Suppressor macrophage treated with lipopolysaccharide for 4 hours (primary cell): ENCODE results near the gene NRG2.
A peak's percentile ranks its signal among the peaks of the same experiment; 100 is the strongest.

Source experiments
- DNase-seq: peaks from one replicate; pipeline ENCODE4 v3.0.0-alpha.2; 2020

NRG2 gene

DNA sequence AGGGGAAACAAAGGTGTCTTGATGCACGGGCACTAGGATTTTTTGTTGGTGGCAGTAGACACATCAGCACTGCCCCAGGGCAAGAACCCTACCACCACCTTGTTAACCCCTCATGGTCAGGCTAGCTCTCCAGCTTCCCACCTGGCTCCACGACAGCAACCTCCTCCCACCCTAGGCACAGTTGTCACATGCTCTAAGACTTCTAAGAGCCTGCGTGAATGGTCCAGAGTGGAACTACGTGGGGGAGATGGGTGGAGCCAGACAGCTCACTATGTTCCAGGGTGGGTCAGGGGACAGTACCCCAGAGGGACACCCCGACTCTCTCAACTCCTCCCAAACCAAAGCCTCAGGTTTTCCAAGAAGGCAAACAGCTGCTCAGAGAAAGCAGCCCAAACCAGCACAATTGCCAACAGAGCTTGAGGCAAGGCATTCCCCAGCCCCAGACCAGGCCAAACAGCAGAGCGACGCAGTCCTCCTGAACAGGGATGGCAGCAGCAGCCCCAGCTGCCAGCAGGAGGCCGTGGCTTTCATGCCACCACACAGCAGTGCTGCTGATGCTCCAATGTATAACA, 78.0 kb downstream of the NRG2 start:
- no peak for DNase-seq

DNA sequence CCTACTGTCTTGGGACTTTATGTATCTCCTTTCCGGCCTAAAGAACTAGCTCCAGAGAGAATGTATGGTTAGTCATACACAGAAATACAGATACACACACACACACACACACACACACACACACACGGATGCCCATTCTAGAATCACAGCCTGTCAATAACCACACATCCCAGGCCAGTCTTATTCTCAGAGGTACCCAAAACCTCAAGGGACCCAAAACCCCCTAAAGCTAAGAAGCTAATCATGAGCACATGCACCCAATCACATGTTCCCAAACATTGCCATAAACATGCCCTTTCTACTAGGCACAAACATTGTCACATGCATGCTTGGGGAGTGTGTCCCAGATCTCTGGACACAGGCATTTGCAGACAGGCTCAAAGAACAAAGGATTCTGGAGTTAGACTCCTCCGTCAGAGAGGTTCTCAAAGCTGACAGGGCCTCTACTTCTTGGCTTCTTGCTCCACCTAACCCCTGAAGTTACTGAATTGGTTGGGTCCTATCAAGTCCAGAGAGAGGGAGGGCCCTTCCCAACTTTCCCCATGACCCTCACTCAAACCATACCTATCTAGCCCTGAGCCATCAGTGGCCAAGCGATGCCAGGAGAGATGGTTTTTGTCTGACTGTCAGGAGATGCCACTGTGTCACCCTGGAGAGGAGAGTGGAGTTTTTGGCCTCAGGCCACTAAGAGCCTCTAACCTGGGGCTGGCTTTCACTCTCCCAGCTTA, 78.7 kb downstream of the NRG2 start:
- DNase-seq = no peak

DNA sequence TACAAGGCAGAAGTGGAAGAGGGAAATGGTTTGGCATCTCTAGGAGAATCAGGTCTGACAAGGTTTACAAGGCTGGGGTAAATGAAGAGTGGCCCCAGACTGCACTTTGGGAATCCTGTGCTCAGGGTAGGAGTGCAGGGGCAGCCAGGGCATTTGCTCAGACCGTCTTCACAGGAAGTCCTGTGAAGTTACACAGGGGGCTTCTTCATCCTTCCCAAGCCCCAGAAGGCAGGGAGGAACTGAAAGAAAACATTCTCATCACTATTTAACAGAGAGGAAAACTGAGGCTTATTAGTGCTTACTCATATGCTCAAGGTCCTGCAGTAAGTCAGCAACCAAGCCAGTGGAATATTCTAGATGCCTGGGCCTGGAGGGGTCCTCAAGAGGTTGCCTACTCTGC, 80.7 kb downstream of the NRG2 start:
- DNase-seq = no peak

DNA sequence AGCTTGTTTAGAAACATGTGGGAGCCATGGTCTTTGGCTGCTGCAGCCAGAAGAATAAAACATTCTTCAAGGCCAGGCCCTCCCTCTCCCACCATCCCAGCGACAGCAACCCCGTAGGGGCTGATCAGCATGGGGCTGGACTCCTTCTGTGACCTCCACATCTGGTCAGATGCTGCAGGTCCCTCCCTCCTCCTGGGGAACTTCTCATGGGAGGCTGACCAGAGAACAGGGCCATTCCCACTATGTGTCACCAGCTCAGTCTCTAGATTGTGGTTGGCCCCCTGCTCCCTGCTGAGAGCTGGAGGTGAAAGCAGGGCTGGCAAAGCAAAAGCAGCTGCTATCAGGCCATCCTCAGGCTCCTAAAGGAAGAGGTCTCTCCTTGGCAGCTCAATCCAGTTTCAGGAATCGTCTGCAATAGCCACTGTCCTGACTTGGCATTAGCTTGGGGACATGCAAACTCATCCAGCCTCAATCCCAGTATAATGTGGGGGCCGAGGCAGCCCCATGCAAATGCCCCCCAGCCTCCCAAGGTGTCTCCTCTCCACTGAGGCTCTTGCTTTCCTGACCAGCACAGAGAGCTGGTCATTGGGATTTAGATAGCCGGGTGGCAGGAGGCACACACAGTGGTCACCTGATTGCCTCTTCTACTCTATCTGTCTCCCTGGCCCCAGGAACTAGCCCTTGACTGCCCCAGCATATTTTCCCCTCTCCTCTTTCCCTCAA, 81.5 kb downstream of the NRG2 start:
- DNase-seq = peak; percentile 6

DNA sequence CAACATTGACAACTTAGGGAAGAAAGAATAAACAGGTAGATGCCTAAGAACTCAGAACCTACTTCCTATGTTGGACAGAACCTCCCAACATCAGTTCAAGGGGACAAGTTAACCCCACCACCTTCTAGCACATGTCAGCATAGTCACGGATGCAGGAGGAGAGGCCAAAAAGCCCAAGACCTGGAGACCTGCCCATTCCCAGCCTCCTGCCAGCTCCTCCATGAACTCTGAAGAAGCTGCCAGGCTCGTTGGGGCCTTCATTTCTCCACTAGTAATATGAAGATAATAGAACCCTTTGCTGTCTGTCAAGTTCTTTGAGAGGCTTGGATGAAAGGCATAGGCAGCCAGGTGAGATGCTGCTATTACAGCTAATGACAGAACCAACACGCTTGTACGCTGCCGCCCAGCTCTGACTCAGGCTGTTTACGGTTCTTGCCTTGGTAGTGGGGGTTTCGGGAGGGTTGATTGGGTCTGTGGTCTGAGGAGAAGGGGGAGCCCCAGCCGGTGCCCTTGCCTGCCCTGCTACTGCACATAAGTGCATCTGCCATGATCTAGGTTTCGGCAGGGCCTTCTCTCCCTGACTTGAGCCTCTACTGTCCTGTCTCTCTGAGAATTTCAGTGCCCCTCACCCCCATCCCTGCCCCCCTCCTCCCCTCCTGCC, 82.2 kb downstream of the NRG2 start:
- no peak for DNase-seq

DNA sequence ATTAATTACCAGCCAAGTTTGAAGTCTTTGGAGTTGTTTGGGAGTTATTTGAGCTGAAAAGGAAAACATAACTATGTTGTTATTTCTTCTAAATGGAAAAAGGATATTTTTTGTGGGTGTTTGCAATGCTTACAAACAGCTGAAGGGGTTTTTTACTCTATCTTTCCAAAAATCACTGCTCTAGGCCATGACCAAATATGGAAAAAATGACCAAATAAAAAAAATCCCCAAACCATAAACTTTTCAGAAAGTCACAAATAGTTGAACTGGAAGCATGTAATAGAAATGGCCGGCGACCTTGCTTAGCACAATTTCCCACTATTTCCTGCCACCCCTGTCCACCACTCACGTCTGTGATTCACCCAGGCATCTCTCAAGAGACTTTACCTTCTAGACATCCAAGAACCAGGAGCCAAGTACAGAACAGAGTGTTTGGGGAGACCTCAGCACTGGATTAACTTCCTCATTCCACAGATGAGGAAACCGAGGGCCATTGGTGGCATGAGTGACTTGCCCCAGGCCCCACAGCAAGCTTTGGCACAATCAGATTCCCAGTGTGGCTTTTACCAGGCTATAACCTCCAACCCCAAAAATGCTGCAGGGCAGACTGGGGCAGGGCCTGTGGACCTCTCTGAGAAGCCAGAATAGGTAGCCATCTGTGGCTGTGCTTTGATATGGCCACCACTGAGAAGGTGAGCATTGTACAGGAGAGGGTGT, 84.5 kb downstream of the NRG2 start:
- peak; percentile 18 for DNase-seq

DNA sequence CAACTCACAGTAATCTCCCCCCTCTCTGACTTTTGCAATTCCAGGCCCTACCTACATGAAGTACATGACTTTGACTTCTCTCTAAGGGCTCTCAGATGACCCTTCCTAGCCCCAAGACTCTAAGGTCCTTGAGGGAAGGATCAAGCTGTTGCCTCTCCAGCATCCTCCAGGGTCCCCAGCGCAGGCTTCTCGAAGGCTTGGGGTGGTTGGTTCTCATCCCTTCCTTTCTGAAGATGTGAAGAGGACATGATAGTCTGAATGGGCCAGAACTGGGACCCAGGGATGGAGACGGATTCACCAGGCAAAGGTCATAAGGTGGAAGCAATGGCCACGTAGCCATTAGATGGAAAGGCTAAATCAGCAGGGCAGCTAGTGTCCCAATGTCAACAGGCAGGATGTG, 86.8 kb downstream of the NRG2 start:
- DNase-seq = no peak

DNA sequence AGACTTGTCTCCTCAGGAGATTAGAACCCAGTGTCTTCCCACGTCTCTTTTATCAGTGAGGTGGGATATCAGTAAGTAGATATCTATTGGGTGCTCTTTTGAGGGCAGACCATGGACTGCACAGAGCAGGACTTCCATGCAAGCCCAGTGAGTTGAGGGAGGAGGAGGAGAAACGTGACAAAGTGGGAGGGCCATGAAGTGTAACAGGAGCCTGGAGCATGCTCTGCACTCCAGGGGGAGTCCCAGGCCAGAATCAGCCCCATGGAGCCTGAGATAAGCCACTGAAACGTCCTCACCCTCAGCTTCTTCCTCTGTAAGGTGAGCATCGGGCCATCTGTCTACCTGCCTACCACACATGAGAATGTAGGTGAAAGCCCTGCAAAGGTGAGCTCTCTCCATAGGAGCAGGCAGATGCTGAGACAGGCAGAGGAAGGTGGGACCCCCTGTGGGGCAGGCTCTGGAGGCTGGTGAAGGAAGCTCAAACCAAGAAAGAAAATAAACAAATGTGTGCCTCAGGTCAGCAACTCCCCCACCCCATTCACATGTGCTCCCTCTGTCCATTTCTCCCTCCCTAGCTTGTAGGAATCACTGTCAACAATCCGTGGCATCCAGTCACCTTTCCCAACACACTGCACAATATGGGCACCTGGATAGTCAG, 87.4 kb downstream of the NRG2 start:
- no peak for DNase-seq

DNA sequence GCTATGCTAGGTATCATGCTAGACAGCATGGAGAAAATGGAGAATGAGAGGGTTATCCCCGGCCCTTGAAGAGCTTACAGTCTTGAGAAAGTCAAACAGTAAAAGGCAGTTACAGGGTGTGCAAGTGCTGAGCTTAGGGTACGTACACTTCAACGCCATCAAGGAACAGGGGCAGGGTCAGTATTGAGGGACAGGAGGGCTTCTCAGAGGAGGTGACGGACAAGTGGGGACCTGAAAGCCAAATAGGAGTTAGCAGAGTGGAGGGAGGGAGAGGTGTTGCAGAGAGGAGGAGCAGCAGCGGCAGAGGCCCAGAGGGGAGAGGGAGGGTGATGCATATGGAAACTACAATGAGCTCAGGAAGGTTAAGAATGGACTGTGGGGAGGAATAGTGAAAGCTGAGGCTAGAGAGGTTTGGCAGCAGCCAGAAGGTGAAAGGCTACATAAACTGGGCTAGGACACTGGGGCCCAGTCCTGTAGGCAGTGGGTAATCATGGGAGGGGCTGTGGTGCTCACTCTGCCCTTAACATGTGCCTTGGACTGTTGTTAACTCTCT, 88.0 kb downstream of the NRG2 start:
- no peak for DNase-seq

DNA sequence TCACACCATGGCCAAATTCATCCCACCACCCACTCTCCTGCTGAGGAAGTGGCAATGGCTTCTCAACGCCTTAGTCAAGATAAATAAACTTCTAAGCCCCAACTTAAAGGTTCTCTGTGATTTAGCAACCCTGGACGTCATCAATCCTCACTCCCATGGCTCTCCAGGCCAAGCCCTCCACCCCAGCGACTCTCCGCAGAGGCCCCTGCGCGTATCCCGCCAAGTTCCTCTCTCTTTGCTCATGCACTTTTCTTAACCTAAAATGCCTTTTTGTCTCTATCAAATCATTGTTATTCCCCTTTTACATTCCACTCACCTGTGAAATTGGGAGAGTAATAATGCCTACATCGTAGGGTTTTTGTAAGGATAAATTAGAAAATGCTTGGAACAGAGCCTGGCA, 88.6 kb downstream of the NRG2 start:
- no peak for DNase-seq

DNA sequence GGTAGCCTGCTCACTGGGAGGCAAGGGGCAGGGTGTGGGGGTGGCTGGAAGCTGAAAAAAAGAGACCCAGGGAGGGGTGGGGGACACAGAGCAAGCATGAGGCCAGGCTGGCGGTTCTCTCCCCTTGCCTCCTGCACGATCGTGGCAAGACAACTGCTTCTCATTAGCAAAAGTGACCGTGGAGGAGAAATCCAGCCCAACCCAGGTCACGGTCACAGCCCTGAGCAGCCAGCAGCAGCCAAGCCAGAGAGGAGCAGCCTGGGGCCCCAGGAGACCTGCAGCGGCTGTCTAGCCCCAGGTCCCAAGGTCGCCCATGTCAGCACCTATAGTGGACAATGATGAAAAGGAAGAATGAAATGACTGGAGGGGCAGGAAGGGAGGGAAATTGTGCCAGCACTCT, 89.1 kb downstream of the NRG2 start:
- DNase-seq = no peak

DNA sequence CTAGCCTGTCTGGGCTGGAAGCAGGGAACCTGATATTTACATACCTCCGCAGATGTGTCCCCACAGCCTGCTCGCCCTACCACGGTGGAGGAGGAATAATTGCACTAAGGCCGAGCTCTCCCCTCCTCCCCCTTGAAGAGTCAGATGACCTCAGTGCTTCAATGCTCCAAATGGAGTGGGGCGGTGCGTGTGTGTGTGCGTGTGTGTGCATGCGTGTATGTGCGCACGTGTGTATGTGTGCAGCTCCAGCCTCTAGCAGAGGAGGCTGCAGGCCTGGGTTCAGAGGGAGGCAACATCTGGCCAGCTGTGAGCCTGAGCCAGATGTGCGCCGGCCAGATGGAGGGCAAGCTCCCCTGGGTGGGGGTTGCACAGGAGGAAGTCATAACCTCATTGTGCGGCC, 90.5 kb downstream of the NRG2 start:
- no peak for DNase-seq

DNA sequence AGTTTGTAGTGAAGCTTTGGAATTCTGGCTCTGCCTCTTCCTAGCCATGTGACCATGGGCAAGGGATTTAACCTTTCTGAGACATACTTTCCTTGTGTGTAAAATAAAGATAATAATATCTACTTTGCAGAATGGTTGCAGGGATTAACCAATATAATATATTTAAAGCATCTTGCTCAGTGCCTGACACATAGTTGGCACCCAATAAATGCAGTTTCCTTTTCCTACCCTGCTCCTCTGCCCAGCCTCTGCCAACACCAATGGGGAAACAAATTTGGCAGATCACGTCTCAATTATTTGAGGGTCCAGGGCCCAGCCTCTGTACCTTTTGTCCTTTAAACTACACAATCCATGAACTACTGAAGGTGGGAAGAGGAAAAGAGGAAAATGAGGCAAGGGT, 91.1 kb downstream of the NRG2 start:
- DNase-seq = no peak

DNA sequence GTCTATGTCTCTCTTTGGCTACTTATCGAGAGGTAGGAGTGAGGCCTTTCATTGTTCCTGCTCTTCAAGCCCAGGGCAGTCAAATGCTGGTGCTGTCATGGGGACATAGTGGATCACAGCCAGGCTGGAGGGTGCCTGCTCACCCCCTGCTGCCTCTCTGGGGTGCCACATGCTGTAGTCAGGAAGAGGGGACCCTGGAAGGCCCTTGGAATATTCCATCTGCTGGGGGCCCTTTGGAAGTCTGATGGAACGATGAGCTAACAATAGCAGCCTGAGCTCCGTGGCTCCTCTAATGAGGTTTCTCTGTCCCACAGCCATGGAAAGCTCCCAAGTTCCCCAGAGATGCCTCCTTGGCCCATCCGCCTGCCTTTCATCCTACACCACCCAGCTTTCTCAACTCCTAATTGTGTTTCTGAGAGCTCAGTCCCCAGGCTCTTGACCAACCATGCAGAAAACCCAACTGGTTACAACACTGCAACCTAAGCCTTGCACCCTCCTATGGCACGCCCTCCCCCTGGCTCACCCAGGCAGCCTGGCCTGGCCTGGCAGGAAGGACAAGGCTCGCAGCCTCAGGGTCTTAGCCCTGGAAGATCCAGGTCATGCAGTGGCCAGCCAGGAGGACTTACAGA, 91.7 kb downstream of the NRG2 start:
- no peak for DNase-seq

DNA sequence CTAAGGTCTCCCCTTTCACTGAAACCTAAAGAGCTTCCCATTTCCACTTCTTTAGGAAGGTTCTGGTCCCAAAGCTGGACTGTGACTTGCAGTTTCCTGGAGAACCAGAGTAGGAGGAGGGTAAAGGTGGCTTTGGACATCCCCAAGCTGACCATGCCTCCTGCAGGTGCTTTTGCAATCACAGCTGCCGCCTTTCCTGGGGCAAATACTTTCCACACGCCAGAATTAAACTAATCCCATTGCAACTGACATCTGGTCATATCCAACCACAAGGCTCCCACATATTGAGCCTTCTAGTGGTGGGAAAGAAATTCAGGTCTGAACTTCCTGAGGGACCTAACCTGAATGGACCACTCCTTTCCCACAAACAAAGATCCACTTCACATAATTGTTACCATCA, 92.7 kb downstream of the NRG2 start:
- DNase-seq = no peak

DNA sequence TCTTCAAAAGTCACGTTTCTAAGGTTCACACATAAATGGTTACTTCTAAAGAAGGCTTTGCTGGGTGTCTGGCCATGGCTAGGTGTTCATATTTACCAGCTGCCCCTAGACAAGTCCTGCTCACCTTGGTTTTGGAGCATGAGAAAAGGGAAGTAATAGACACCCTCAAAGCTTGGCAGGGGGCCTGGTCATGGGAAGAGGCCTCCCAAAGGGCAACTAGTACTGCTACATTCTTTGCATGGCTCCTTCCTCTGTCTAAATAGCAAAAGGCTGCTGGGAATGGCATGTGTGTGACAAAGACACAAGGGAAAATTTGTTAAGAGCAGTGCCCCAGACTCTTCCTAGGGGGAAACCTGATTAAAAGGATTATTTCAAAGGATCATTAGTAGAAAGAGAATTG, 93.4 kb downstream of the NRG2 start:
- DNase-seq = no peak

DNA sequence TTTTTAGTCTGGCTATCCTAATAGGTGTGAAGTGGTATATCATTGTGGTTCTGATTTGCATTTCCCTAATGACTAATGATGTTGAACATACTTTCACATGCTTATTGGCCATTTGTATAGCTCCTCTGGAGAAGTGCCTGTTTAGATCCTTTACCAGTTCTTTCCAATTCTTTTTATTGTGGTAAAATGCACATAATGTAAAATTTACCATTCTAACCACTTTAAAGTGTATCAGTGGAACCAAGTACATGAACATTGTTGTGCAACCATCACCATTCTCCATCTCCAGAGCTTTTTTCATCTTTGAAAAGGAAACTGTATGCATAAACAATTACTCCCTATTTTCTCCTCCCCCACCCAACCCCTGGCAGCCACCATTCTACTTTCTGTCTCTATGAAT, 95.4 kb downstream of the NRG2 start:
- no peak for DNase-seq

DNA sequence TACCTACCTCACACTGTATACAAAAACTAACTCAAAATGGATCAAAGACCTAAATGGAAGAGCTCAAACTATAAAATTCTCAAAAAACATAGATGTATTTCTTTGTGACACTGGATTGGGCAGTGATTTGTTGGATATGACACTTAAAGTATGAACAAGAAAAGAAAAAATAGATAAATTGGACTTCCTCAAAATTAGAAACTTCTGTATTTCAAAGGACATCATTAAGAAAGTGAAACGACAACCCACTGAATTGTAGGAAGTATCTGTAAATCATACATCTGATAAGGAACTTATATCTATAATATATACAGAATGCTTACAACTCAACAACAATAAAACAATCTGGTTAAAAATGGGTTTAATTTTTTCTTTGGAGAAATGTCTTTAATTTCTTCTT, 96.7 kb downstream of the NRG2 start:
- DNase-seq = peak; percentile 68

DNA sequence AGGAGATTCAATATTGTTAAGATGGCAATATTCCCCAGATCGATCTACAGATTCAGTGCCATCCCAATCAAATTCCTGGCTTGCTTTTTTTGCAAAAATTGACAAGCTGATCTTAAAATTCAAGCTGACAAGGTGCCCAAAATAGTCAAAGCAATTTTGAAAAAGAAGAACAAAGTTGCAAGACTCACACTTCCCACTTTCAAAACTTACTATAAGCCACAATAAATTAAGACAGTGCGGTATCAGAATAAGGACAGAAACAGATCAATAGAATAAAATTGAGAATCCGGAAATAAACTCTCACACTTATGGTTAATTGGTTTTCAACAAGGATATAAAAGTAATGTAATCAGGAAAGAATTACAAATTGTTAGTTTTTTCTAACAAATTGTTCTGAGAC, 97.1 kb downstream of the NRG2 start:
- no peak for DNase-seq

DNA sequence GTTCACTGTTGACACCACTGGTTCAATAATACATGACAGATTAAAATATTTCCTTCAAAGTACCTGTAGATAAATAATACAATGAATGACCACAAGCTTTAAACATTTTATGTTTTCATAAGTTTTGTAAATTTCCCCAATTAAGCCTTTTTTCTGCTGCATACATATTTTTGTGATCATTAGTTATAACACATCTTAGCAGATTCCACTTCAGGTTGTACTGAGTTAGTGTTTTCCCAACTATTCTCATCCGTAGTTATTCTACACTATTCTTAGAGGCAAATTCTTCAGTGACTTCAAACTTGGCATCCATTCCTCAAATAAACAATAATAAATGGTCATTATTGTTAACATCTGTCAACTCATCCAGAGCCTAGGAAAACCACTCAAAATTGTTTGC, 100.9 kb downstream of the NRG2 start:
- no peak for DNase-seq

DNA sequence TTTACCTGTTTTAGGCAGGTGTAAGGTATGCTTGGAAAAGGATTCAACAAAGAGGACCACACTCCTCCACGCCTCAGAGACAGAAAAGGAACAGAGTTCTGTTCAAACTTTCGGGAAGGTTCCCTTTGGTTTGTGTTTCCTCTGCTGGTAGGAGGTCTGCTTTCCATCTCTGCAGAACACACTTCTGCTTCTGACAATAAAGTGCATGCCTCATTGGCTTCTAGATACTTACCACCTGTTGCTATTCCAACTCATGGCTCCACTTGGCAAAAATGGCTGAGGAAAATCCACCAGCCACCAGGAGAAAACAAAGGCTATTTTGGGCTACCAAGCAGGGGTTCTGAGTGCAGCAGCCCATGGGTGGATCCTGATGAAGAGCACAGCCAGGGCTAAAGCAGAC, 112.7 kb downstream of the NRG2 start:
- no peak for DNase-seq
